A673 (cell line): ENCODE data around the gene CD24.

Source experiments
- EZH2 ChIP-seq: fragments of 200-600 bp; sonication (generic); IDR thresholded peaks from 2 replicates; pipeline ENCODE4 v1.6.1; 2017; ENCODE audit warnings: borderline replicate concordance, low read depth, mild to moderate bottlenecking, mixed read lengths, antibody characterized with exemption, low read length; ENCODE audit not compliant: poor library complexity, severe bottlenecking
- TF ChIP-seq, protein P1 (sequence below): fragments of 300-800, 200-600 bp; sonication (generic); conservative IDR thresholded peaks from 2 replicates; pipeline ENCODE4 v1.5.1; 2017; ENCODE audit warnings: low read depth, mild to moderate bottlenecking, antibody characterized with exemption, low read length, moderate library complexity, mixed read lengths

DNA sequence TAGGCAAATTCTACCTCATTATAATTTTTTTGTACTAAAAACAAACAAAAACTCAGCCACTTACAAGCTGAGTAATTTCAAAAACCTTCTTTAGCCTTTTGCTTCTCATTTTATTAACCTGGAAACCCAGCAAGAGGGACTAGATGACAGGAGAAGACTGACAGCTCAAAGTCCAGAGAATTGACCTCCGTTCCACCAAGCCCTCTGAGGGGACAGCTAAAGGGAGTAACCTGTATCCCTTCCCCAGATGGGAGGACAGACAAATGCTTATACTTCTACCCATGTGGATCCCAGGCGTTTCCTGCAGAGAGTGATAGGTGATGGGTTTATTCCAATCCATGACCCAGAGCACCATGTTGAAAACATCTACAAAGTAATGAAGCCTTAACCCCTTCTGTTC, 35.0 kb upstream of the CD24 start:
- TF ChIP-seq, protein P1, sequence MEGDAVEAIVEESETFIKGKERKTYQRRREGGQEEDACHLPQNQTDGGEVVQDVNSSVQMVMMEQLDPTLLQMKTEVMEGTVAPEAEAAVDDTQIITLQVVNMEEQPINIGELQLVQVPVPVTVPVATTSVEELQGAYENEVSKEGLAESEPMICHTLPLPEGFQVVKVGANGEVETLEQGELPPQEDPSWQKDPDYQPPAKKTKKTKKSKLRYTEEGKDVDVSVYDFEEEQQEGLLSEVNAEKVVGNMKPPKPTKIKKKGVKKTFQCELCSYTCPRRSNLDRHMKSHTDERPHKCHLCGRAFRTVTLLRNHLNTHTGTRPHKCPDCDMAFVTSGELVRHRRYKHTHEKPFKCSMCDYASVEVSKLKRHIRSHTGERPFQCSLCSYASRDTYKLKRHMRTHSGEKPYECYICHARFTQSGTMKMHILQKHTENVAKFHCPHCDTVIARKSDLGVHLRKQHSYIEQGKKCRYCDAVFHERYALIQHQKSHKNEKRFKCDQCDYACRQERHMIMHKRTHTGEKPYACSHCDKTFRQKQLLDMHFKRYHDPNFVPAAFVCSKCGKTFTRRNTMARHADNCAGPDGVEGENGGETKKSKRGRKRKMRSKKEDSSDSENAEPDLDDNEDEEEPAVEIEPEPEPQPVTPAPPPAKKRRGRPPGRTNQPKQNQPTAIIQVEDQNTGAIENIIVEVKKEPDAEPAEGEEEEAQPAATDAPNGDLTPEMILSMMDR, result no peak
- TF ChIP-seq EZH2, result no peak
